GM23338 (cell line): ENCODE measurements around the gene CSTA. TPM values are rescaled to one million over a fixed set of nuclear protein-coding genes. Genes with fewer than 3 reads are reported as not detected.

ENCODE experiments used
- ATAC-seq: fragments of 200-7000 bp; cut with Tn5 transposase; 3 replicates; pipeline ENCODE4 v1.9.1; 2020
- DNase-seq: peaks from one replicate; pipeline ENCODE4 v3.0.0-alpha.2; 2015; ENCODE audit warnings: low spot score
- H2AFZ ChIP-seq: fragments of 200-600 bp; sonication (generic); 2 replicates; pipeline ENCODE4 v1.8.0; 2016; ENCODE audit warnings: antibody characterized with exemption, mild to moderate bottlenecking, moderate library complexity
- H3F3A ChIP-seq: fragments of 200-600 bp; sonication (generic); replicated peaks from 2 replicates; pipeline ENCODE4 v1.8.0; 2017; ENCODE audit warnings: antibody characterized with exemption, mixed run types, low read depth
- H3K27ac ChIP-seq: fragments of 200-600 bp; sonication (generic); 2 replicates; pipeline ENCODE4 v1.6.1; 2016; ENCODE audit warnings: low read depth
- H3K27me3 ChIP-seq: fragments of 200-600 bp; sonication (generic); 2 replicates; pipeline ENCODE4 v1.8.0; 2016; ENCODE audit warnings: mild to moderate bottlenecking, mixed run types, moderate library complexity; ENCODE audit not compliant: insufficient read depth
- H3K36me3 ChIP-seq: fragments of 200-600 bp; sonication (generic); 2 replicates; pipeline ENCODE4 v1.8.0; 2016; ENCODE audit warnings: mild to moderate bottlenecking; ENCODE audit not compliant: insufficient read depth
- H3K4me1 ChIP-seq: fragments of 200-600 bp; sonication (generic); 2 replicates; pipeline ENCODE4 v1.8.0; 2016; ENCODE audit warnings: mild to moderate bottlenecking, moderate library complexity; ENCODE audit not compliant: insufficient read depth
- H3K4me2 ChIP-seq: fragments of 200-600 bp; sonication (generic); 2 replicates; pipeline ENCODE4 v1.7.1; 2017; ENCODE audit warnings: mixed run types
- H3K4me3 ChIP-seq: fragments of 200-600 bp; sonication (generic); 2 replicates; pipeline ENCODE4 v1.6.1; 2016; ENCODE audit warnings: mixed run types
- H3K79me2 ChIP-seq: fragments of 200-600 bp; sonication (generic); replicated peaks from 2 replicates; pipeline ENCODE4 v1.8.0; 2017; ENCODE audit warnings: mild to moderate bottlenecking; ENCODE audit not compliant: insufficient read depth
- H3K9me2 ChIP-seq: fragments of 200-600 bp; sonication (generic); 2 replicates; pipeline ENCODE4 v1.8.0; 2017; ENCODE audit not compliant: insufficient read depth
- H4K20me1 ChIP-seq: fragments of 200-600 bp; sonication (generic); replicated peaks from 2 replicates; pipeline ENCODE4 v1.8.0; 2017; ENCODE audit warnings: mild to moderate bottlenecking; ENCODE audit not compliant: insufficient read depth
- H3K27ac Mint-ChIP-seq: 2 replicates; pipeline ENCODE4 v1.8.0; 2020; ENCODE audit warnings: inconsistent platforms, mild to moderate bottlenecking, moderate library complexity, mixed read lengths
- H3K27me3 Mint-ChIP-seq: 3 replicates; pipeline ENCODE4 v1.8.0; 2022; ENCODE audit warnings: low read depth, mild to moderate bottlenecking, moderate library complexity, mixed read lengths, inconsistent platforms; ENCODE audit not compliant: insufficient read depth, poor library complexity
- H3K36me3 Mint-ChIP-seq: 3 replicates; pipeline ENCODE4 v1.8.0; 2021; ENCODE audit warnings: low read depth, mild to moderate bottlenecking, inconsistent platforms, moderate library complexity, mixed read lengths
- H3K4me1 Mint-ChIP-seq: 3 replicates; pipeline ENCODE4 v1.8.0; 2020; ENCODE audit warnings: mild to moderate bottlenecking, inconsistent platforms, mixed read lengths
- H3K4me3 Mint-ChIP-seq: 3 replicates; pipeline ENCODE4 v1.8.0; 2021; ENCODE audit warnings: moderate library complexity, mild to moderate bottlenecking, inconsistent platforms, mixed read lengths
- H3K9me3 Mint-ChIP-seq: 3 replicates; pipeline ENCODE4 v1.8.0; 2020; ENCODE audit warnings: moderate library complexity, mild to moderate bottlenecking, inconsistent platforms, mixed read lengths
- CREB1 ChIP-seq: fragments of 250-450 bp; sonication (Bioruptor Pico); IDR thresholded peaks from 2 replicates; pipeline ENCODE4 v1.5.0; 2020; ENCODE audit warnings: low read depth, mild to moderate bottlenecking, moderate library complexity
- ETS1 ChIP-seq: IDR thresholded peaks from 2 replicates; pipeline ENCODE4 v1.6.1; 2016; ENCODE audit warnings: antibody characterized with exemption
- EZH2 ChIP-seq: fragments of 200-600 bp; sonication (generic); IDR thresholded peaks from one replicate; pipeline ENCODE4 v1.8.0; 2017; ENCODE audit warnings: antibody characterized with exemption, mild to moderate bottlenecking, low read depth; ENCODE audit not compliant: unreplicated experiment
- JUNB ChIP-seq: IDR thresholded peaks from one replicate; pipeline ENCODE4 v1.6.1; 2016; ENCODE audit warnings: antibody characterized with exemption; ENCODE audit not compliant: unreplicated experiment
- REST ChIP-seq: IDR thresholded peaks from one replicate; pipeline ENCODE4 v1.6.1; 2018; ENCODE audit warnings: antibody characterized with exemption; ENCODE audit not compliant: unreplicated experiment
- ZNF462 ChIP-seq: fragments of 250-450 bp; sonication (Bioruptor Pico); IDR thresholded peaks from 2 replicates; pipeline ENCODE4 v1.5.0; 2020; ENCODE audit warnings: mild to moderate bottlenecking, moderate library complexity
- polyA plus RNA-seq: library from polyadenylated mRNA; unstranded; fragments of >200 nt; fragmentation: Nextera tagmentation; extraction: Ambion mirVana; gene quantifications from 2 replicates; pipeline ENCODE4 v1.2.1, GENCODE V29; 2016
- total RNA-seq: library from RNA; depleted of rRNA; stranded (reverse); fragments of >200 nt; shearing (Covaris generic); gene quantifications from 2 replicates; pipeline ENCODE4 v1.2.3, GENCODE V29; 2014

The CSTA gene
- total and polyA plus RNA-seq, 2 experiments from 2014 or later: 1.4 TPM; not detected in 1

- TF ChIP-seq CREB1 (CRISPR knock-in tag): no peak
- no peak for TF ChIP-seq EZH2
- TF ChIP-seq ZNF462 (CRISPR knock-in tag): no peak
- no peak for TF ChIP-seq ETS1
Measured at GRCh38 chr3:122358703-122359032, 33.6 kb downstream of the CSTA start (continued).

GRCh38 chr3:122362026-122362425 lies 37.0 kb downstream of the CSTA start:
- H3K36me3 Mint-ChIP-seq: peaks cover 49% of the 10 kb centered on the region
- H3K36me3 ChIP-seq: peaks cover 9% of the 10 kb centered on the region
- H3K4me3 Mint-ChIP-seq: no peak overlapping the region
- TF ChIP-seq REST (no peak), JUNB (no peak)

More at GRCh38 chr3:122362026-122362425, 37.0 kb downstream of the CSTA start:
- Mint-ChIP-seq H3K9me3 (no peaks in the 10 kb centered on the region), H3K27ac (no peak overlapping the region), H3K27me3 (peaks cover 7% of the 10 kb centered on the region), H3K4me1 (peaks cover 4% of the 10 kb centered on the region)
- no peak for ATAC-seq
- peaks cover 3% of the 10 kb centered on the region; the same call in 1 of the 2 replicates for H3K4me1 ChIP-seq
- DNase-seq: no peak
- H3K27ac ChIP-seq: no peak overlapping the region
- no peaks in the 10 kb centered on the region for H3K9me2 ChIP-seq
- H3K79me2 ChIP-seq: no peaks in the 10 kb centered on the region
- no peak overlapping the region for H3K4me2 ChIP-seq
- H3K4me3 ChIP-seq: no peak overlapping the region
- no peak overlapping the region for H2AFZ ChIP-seq
- no peaks in the 10 kb centered on the region for H3F3A ChIP-seq
- no peaks in the 10 kb centered on the region for H3K27me3 ChIP-seq
- peaks cover 4% of the 10 kb centered on the region; the same call in 1 of the 2 replicates for H4K20me1 ChIP-seq
